ENCODE data around the gene HOXA9. TPM values are rescaled to one million over a fixed set of nuclear protein-coding genes. Genes with fewer than 3 reads are reported as not detected.

HOXA9 gene
- total and polyA plus RNA-seq, 10 of the 15 experiments (the other 5 are each of a cell fraction or from before 2014, with no cell fraction given): not detected

DNA sequence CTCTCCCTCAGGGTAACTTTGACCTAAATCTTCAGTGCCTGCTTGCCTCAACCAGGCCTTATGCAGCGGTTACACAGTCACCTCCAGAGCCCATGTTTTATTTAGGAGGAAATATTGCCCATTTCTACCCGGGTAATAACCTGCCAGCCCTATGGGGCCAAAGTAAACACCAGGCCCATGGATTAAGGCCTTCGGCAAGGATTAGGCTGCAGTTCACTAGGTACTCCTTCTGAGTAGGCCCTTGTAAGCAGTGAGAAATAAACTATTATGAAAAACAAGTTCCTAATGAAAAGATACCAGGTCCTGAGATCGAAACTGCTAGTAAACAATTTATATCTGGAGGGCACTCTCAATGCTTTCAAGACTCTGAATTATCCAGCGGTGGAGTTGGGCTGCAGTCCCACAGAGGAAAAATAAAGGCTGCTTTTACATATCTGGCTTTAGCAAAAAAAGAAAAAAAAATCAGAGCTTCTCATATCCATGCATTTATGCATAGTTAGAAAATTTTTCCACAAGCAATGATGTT is 12.5 kb upstream of the HOXA9 start:
- peaks cover 11 to 22% of the 10 kb centered on the region in 2 experiments for H3K27me3 ChIP-seq (replicated peaks in 1 of 2; ENCODE audit: control insufficient read depth in 2 of 2, insufficient read depth in 2 of 2, low read length in 1 of 2)
- no TSS peak for BruUV-seq (replicated peaks)
- H3K9me3 ChIP-seq (replicated peaks; ENCODE audit: control insufficient read depth, insufficient read depth, low read length): no peaks in the 10 kb centered on the region; the same call in 2 of the 3 replicates
- DNase-seq (ENCODE audit: low read depth, low spot score): no peak
- no peak overlapping the region for H2AFZ ChIP-seq (ENCODE audit: control insufficient read depth, low read depth, low read length)
- ChIA-PET CTCF (interaction anchor here (0.6 to 1.1 kb wide), 2 partner anchors 364 to 598 kb away, joined by 3 to 6 read pairs; no protein-coding TSS in a partner anchor), POLR2A (no interaction called here), SMC1A (ENCODE audit: uncharacterized antibody, unreplicated experiment) (no interaction called here), RAD21 (ENCODE audit: unreplicated experiment) (no interaction called here)
- H4K20me1 ChIP-seq (ENCODE audit: control insufficient read depth, insufficient read depth): no peaks in the 10 kb centered on the region
- no peak overlapping the region for H3K4me3 ChIP-seq
- H3K79me2 ChIP-seq (ENCODE audit: control insufficient read depth, insufficient read depth, low read length): no peaks in the 10 kb centered on the region
- no peak overlapping the region for H3K27ac ChIP-seq (ENCODE audit: control insufficient read depth, insufficient read depth)
- no peak overlapping the region for H3K4me2 ChIP-seq (ENCODE audit: control insufficient read depth, insufficient read depth)
- no peak for FAIRE-seq
- no peak overlapping the region for H3K9ac ChIP-seq (ENCODE audit: control insufficient read depth, insufficient read depth, low read length)
- H3K36me3 ChIP-seq (ENCODE audit: control insufficient read depth in 2 of 2, insufficient read depth in 2 of 2, low read length in 1 of 2): no peaks in the 10 kb centered on the region
- TF ChIP-seq YBX1 (IDR thresholded peaks at IDR 0.05) (no peak), SP1 (IDR thresholded peaks at IDR 0.05; ENCODE audit: low read depth, low read length) (no peak), NFYA (IDR thresholded peaks at IDR 0.05; ENCODE audit: borderline replicate concordance, low read depth, low read length) (no peak), YY1 (IDR thresholded peaks at IDR 0.05; ENCODE audit: low read depth, low read length) (no peak), HCFC1 (IDR thresholded peaks at IDR 0.05; ENCODE audit: low read length) (no peak), GATAD2B (conservative IDR thresholded peaks at IDR 0.05; ENCODE audit: low read depth) (no peak), ZNF274 (IDR thresholded peaks at IDR 0.05; ENCODE audit: insufficient read depth, insufficient read length) (no peak), STAT1 (conservative IDR thresholded peaks at IDR 0.05) (no peak), FOXM1 (IDR thresholded peaks at IDR 0.05; ENCODE audit: low read depth, low read length) (no peak), SMAD1 (IDR thresholded peaks at IDR 0.05; ENCODE audit: low read depth, partially characterized antibody) (no peak)
- TF ChIP-seq, protein P1, sequence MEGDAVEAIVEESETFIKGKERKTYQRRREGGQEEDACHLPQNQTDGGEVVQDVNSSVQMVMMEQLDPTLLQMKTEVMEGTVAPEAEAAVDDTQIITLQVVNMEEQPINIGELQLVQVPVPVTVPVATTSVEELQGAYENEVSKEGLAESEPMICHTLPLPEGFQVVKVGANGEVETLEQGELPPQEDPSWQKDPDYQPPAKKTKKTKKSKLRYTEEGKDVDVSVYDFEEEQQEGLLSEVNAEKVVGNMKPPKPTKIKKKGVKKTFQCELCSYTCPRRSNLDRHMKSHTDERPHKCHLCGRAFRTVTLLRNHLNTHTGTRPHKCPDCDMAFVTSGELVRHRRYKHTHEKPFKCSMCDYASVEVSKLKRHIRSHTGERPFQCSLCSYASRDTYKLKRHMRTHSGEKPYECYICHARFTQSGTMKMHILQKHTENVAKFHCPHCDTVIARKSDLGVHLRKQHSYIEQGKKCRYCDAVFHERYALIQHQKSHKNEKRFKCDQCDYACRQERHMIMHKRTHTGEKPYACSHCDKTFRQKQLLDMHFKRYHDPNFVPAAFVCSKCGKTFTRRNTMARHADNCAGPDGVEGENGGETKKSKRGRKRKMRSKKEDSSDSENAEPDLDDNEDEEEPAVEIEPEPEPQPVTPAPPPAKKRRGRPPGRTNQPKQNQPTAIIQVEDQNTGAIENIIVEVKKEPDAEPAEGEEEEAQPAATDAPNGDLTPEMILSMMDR (IDR thresholded peaks at IDR 0.05 in 2 of 3, conservative IDR thresholded peaks at IDR 0.05 in 1 of 3; ENCODE audit: control insufficient read depth in 2 of 3, extremely low read depth in 1 of 3, insufficient read depth in 1 of 3, low read depth in 3 of 3, low read length in 3 of 3): no peak
- intact Hi-C loops (cut with micrococcal nuclease; ENCODE audit: unreplicated experiment): no loop called here
- in situ Hi-C loops (cut with MboI): no loop called here
- no peak for ATAC-seq
- H3K4me1 ChIP-seq (ENCODE audit: control insufficient read depth, insufficient read depth, low read length): no peaks in the 10 kb centered on the region
- WGBS (ENCODE audit: insufficient coverage, insufficient replicate concordance, low lambda C conversion rate, missing lambda C conversion rate): 40% methylated on average over 5 of the region's 5 CpGs

Data from GM12878 (cell line).